Stimulated activated CD4-positive, alpha-beta T cell treated with anti-CD3 and anti-CD28 coated beads, Interleukin-1b, Interleukin-23, amount 100 ng/mL, for 1 hour (primary cell): ENCODE data around the gene ITPR2.

Source experiments
- DNase-seq, 2 donors: peaks; one replicate each; pipeline ENCODE4 v3.0.0-alpha.2; 2020; ENCODE audit warnings: low read depth in 2 of 2

ITPR2 gene

DNA sequence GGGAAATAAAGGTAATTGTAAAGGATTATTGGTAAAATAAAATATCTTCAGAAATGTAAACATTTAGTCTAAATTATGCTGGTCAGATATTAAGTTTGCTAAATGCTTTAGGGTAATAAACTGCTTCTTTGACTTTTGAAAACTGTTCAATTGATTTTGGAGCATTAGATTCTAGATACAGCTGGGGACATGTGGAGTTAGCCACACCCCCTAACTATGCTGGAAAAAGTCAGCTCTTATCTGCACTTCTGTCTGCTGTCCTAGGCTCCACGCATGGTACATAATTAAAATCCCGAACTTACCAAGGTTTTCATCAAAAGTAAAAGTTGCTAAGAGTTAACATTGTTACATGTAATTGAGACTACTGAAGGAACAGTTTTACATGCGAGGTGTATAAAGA lies 78.8 kb downstream of the ITPR2 start:
- no peak for DNase-seq

DNA sequence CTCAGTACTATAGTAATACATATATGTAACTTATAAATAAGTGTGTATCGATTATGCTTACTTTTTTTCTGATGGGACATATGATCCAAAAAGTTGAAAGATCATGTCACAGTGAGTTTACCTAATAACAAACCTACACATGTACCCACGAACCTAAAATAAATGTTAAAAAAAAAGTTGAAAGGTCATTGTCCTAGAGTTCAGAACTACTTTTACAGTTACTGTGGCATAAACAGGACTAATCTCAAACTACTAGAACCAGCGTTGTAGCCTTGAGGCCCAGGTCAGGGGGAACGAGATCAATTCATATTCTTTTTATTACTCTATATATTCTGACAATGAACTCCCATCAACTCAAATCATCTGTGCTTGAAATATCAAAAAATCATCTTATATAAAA lies 81.8 kb downstream of the ITPR2 start:
- no peak for DNase-seq

DNA sequence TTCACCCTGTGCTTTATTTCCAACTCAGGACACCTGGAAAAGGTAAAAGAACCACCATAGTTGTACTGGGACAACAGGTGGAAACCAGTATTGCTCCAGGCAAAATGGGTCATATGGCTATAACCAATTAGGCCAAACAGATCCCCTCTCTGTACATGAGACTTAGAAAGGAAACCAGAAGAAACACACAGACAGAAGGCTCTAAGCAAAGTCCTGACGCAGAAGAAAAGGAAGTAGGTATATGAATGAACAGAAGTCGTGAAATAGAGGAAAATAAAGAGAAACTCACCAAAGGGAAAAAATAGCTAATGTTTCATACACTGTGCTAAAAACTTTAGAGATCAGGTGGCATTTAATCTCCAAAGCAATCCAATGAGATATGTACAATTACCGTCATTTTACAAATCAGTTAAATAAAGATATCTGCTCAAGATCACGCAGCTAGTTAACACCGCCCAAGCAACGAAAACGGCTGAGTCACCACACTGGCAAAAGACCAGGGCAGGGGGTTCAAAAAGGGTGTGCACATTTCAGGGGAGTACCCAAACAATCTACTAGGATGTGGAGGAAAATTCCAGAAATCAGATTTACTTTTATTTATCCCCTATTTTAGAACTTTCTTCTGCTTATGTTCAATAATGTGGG lies 82.3 kb downstream of the ITPR2 start:
- no peak for DNase-seq

DNA sequence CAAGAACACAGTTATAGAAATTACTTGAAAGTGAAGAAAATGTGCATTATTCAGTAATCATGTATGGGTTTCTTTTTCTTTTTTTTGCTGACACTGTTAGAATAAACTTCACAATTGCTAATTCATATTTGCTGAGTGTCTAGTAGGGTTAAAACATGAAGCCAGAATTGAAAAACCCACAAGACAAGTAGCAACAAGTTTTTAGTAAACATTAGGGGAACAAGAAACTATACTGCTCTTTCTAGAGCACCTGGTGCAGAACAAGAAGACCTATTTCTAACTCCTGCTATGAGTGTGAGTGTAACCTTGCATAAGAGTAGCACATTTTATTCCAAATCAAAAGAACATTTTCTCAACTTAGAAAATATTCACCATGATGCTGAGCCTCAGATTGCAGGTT lies 83.2 kb downstream of the ITPR2 start:
- DNase-seq = no peak

DNA sequence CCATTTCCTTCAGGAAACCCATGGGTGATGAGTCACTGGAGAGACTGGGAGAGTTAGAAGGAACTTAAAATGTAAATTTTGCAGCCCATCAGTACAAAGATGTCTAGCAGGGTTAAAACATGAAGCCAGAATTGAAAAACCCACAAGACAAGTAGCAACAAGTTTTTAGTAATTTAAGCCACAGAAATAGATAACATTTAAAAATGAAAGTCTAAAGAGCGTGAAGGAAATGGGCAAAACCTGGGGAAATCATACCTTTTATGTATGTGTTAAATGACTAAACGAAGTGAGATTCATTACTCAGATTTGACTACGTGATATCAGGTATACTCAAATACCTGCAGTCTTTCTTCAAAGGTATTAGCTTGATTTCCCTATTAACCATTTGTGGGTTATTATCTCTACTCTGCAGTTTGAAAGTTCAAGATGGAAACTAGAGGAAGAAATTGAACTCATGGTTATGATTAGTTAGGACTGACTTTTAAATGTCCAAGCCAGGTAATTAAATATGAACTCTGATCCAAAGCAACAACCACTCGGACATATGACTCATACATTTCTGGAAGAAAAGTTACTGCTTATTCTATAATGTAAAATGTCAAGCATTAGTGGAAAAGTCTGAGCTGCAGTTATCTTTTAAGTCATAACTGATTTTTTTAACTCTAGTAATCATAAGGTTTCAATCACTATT lies 84.1 kb downstream of the ITPR2 start:
- DNase-seq = no peak

DNA sequence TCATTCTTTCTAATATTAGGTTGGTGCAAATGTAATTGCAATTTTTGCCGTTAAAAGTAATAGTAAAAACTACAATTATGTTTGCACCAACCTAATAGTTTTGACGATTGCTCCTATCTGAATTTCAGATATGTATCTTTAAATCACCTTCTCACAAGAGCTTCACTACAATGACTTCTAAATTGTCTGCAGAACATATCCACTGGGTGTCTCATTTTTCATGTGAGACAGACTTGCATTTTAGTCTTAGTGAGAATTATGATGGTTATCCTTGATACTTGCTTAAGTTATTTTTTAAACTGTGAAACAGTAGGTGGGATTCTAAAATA lies 84.6 kb downstream of the ITPR2 start:
- DNase-seq = no peak

DNA sequence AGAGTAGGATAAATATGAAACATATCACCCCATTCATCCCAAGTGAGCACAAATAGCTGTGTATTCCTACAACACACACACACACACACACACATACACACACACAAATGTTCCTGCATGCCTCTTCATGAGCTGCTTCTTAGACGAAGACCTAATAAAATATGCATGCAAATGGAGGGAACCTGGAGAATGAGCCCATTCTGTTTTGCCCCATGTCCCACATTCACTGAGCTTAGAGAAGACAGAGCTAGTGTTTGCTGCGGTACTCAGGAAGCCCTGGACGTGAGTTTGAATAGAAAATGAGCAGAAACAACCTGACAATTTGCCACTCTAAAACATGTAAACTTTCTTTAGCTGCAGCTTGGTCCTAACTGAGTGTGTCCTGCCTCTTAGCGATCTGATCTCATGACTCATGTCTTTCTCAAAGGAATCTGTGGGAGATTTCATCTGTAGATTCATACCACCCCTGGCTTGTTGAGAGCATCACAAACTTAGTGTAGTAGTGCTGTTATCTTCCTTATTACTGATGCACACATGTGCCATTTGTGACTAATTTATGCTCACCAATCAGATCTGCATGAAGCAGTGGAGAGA lies 86.8 kb downstream of the ITPR2 start:
- no peak for DNase-seq

DNA sequence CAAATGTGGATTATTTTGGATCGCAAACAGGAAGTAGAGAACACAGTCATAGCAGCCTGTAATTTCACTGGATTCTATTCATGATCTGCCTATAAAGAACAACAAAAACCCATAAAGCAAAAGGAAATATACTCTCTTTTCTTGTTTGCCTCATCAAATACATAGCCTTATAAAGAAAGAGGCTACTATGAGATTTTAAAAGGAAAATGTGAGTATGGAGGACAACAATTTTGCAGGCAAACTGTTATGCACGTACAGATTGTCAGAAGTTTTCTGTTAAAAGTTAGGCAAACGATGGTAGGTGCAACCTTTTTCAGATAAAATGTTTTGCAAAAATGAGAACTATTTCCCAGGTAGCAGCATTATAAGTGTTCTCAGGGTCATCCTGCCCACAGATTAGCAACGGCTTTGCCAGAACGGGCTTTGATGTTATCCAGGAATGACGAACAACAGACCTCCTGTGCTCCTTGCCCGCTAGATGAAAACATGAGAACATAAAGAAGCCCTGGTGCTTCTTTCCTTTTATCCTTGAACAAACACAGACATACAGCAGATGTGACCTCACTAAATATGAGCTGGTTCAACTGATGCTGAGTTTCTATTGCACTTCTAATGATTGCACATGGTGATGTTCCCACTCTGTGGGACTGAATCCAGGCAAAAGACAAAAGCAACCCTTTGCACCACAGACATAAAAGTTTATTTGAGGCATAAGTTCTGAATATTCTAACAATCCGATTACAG lies 88.1 kb downstream of the ITPR2 start:
- no peak for DNase-seq

DNA sequence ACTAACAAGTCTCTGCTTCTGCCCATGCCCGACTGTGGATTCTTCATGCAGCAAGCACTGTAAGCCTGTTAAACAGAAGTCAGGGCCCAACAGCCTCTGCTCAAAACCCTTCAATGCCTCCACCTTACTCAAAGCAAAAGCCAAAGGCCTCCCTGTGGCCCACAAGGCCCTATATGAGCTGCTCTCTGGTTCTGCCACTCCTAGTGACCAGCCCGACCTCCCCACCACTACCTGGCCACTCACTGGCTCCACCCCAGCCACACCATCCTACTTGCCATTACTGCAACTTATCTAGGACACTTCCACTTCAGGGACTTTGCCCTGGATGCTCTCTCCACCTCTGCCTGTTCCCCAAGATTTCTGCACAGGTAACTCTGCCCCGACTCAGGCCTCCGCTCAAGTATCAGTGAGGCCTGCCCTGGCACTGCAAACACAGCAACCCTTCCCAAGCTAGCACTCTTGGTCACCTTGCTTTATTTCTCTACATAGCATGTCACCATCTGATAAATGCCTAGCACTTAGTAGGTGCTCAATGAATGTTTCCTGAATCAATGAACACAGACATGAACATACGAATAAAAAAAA lies 88.9 kb downstream of the ITPR2 start:
- no peak for DNase-seq

DNA sequence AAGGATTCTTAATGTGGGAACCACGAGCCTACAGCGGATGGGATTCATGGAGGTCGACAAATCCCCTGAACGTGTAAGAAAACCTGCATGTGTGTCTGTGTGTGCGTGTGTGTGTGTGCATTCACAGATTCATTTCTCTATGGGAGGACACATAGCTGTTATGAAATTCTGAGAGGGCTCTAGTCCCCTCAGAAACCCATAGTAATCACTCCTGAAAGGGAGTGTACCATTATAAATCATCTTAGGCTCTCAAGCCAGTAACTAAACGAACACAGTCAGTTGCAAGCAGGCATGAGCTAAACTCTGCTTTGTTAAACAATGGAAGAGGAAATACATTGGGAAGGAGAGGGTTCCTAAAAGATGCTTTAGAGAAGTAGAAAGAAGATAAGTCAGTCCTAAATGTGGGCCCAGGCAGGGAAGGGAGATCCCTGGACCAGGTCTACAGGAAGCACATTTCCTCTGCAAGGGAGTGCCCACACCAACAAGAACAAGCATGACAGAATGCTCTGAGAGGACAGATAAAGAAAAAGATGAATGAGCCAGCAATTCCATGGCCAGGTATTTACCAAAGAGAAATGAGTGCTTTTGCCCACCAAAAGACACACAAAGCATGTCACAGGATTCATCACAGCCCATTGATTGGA lies 91.3 kb downstream of the ITPR2 start:
- DNase-seq = no peak

DNA sequence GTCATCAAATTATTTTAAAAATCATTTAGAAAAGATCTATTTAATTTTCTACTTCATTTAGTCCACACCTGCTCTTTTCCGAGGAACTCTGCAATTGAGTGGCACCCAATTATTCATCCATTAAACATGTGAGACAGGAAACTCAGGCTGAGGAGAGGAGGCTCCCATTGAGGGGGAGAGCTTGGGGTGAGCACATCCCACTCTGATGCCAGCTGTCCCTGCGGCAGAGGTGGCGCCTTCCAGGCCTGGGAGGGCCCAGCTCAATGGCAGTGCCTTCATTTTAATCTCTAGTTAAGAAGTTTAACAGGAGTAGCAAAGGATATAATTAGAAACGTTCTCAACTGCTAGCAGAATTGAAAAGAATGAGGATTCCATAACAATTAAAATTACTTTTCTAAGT lies 92.0 kb downstream of the ITPR2 start:
- no peak for DNase-seq

DNA sequence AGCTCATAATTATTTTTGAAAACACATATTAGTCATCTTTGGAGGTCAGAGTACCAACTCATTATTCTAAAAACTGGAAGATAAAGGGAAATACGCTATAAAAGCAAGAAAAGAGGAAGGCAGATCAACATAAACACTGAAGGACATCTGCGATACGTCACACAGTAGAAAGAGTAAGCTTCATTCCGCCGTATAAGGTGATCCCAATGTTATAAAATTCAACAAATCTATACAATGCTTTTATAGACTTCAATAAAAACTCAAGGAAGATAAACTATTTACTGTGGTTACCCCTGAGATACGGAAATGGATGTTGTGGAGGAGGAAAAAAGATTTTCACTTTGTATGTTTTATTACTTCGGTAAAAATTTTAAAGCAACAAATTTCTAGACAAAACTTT lies 92.6 kb downstream of the ITPR2 start:
- DNase-seq = no peak

DNA sequence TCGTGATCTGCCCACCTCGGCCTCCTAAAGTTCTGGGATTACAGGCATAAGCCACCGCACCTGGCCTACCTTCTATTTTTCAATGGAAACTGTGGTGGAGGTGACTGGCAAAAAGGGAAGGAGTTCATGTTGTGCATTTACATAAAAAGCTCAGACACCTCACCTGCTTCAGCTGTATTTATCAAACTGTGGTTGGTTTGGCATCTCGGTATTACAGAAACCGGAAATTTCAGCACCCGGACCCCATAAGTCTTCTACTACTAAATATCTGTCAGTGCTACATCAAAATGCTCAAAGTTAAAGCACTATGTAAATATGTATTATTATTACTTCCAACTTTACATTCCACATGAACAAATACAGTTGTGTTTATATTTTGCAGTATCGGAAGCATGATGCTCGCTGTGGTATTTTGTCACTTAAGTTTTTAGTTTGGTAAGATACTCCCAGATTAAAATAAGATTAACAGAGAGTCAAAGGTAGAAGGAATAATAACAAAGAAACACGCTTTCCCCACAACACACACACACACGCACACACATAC lies 95.4 kb downstream of the ITPR2 start:
- no peak for DNase-seq

DNA sequence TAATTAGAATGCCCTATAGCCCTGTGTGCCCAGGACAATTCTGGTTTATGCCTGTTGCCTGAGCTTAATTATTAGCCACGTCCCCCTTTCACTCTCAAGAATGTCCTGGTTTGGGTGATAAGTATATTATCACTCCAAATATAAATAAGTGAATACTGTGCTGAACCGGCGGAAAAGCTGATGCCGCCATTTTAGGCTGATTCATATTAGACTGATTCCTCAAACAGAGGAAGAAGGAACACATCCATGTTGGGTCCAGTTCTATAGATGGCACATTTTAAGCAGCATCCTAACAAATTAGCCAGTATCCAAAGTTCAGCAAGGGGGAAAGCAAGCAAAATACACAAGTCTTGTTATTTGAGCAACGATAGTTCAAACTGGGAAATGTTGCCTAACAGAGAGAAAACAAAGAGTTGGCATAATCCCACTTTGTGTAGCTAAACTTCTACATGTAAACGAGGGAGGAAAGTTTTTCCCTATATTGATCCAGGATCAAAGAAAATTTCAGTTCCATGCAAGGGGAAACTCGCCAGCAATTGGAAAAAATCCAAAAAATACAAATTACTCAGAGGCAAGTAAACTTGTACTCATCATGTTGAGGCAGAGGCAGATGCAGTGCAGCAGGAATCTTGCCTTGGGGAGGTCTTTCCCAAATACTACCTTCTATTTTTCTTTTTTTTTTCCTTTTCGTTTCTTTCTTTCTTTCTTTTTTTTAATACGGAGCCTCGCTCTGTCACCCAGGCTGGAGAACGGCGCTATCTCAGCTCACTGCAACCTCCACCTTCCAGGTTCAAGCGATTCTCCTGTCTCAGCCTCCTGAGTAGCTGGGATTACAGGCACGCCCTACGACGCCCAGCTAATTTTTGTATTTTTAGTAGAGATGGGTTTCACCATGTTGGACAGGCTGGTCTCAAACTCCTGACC lies 96.2 kb downstream of the ITPR2 start:
- DNase-seq = no peak

DNA sequence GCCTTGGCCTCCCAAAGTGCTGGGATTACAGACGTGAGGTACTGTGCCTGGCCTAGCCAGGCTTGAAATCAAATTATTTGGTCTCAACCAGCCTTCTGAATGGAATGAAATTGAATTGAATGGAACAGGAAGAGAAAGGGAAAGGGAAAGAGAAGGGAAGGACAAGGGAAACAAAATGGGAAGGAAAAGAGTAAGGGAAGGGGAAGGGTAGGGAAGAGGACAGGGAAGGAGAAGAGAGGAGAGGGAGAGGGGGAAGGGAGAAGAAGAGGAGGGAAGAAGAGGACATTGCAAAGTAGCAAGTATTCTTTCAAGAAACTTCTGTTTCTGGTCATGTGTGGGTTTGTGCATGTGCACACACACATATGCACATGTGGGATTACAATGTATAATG lies 97.8 kb downstream of the ITPR2 start:
- DNase-seq = no peak

DNA sequence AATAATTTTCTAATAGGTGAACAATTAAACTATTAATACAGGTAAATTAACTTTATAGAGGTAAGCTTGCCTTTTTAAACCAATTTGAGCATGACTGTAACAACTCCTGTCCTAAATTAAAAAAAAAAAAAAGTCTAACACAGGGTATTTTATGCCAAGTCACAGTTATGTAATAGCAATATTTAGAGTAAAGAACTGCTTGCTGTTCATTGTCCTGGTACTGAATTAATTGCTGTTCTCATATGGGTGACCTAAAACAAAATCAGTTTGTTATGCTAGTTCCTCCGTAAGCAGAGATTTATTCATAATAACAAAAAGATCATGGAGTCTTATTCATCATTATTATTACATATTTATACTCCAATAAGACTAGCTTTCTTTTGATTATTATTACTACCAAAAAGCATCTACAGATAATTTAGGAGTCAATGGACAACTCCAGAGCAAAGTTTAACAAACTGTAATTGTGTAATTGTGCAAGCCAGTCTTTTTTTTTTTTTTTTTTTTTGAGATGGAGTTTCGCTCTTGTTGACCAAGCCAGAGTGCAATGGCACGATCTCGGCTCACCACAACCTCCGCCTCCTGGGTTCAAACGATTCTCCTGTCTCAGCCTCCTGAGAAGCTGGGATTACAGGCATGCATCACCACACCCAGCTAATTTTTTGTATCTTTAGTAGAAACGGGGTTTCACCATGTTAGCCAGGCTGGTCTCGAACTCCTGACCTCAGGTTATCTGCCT lies 98.3 kb downstream of the ITPR2 start:
- no peak for DNase-seq

DNA sequence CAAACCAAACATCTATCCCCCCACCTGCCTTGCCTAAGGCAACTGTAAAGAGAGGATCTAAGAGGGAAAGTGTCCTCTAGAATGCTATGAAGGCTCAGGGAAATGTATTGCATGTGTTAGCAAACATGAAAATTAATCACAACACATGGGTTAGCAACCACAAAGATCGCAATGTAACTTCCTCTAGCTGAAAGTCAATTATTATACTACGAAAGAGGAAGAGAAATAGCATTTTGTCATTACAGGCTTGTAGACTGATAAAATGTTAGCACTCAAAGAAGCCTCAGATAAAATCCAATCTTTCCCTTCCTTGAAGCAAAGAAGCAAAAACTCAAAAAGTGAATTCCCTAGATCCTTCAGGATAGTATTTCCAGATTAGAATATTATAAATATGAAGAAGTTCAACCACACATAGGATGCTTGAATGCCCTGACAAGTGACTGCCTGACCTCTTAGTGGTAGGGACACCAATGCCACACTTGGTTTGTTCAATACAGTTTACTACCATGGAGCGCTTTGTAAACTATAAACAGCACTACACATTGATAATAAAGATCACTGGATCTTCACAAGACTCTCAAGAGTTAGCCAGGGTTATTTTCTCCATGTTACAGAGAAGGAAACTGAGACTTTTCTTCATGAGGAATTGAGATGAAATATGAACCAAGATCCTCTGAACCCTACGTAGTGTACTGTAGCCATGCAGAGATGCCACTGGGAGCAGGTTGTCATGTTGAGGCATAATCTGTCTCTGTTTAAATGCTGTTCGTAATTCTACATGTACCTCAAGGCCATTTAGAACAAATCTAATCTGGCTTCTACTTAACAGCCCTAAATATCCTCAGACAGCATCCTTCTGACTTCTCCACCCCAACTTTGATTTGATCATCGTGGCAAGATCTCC lies 100.7 kb downstream of the ITPR2 start:
- DNase-seq = no peak

DNA sequence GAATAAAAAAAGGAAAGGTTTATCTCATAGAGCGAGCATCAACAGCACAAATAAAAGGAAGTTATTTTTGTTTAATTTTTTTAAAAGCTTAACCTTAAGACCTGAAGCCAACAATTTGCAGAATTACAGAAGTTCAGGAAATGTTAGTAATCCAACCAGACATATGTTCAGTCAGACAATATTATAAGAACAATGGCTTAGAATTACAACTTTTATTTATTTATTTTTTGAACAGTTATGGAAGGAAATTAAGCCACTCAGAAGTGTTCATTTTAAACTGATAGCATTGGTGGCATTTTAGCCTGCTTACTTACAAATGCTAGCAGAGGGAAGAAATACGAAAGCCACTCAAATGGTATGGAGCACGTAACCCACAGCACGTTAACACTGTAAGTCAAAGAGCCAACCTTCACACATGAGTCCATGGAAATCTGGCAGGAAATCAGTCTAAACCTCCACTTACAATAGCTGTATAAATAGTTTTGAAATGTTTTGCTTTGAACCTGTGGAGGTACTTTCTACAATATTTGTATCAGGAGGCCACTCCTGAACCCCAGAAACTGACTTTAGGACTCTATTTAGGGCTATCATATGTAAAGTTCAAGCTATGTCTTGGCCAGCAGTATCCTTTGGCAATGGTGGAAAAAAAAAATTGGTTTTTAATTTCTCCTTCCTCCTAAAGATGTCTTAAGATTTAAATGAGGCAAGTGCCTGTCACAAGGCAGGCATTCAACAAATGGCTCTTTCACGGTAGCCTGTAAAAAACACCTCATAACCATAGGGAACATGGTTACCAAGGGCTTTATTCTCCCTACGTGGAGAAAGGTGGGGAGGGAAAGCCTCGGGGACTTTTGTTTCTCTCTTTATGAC lies 102.3 kb downstream of the ITPR2 start:
- DNase-seq = no peak
